GM12875 (cell line): Measurements from ENCODE around the gene COL13A1.

Experiments
- H3K4me3 ChIP-seq: one replicate; pipeline ENCODE4 v1.5.1; 2011; ENCODE audit warnings: low read depth, low read length, control low read depth
- CTCF ChIP-seq: IDR thresholded peaks from 2 replicates; pipeline ENCODE4 v1.5.1; 2011; ENCODE audit warnings: low read depth, mild to moderate bottlenecking, control low read depth, inconsistent platforms, low read length, moderate library complexity, borderline replicate concordance; ENCODE audit not compliant: insufficient read depth

COL13A1 gene

GRCh38 chr10:69890065-69890847 lies 88.5 kb downstream of the COL13A1 start:
- no peak overlapping the region for H3K4me3 ChIP-seq
- no peak for TF ChIP-seq CTCF

GRCh38 chr10:69891057-69891617 lies 89.4 kb downstream of the COL13A1 start:
- H3K4me3 ChIP-seq = no peak overlapping the region
- no peak for TF ChIP-seq CTCF

GRCh38 chr10:69892406-69892805 lies 90.7 kb downstream of the COL13A1 start:
- H3K4me3 ChIP-seq = no peak overlapping the region
- TF ChIP-seq CTCF = no peak

- TF ChIP-seq CTCF = no peak
Measured at GRCh38 chr10:69892816-69893215, 91.1 kb downstream of the COL13A1 start.

GRCh38 chr10:69893271-69893900 lies 91.7 kb downstream of the COL13A1 start:
- no peak overlapping the region for H3K4me3 ChIP-seq
- no peak for TF ChIP-seq CTCF

More at GRCh38 chr10:69892816-69893215, 91.1 kb downstream of the COL13A1 start:
- H3K4me3 ChIP-seq = no peak overlapping the region

- no peak overlapping the region for H3K4me3 ChIP-seq
- no peak for TF ChIP-seq CTCF
Measured at GRCh38 chr10:69894156-69894555, 92.5 kb downstream of the COL13A1 start.

- no peak overlapping the region for H3K4me3 ChIP-seq
- TF ChIP-seq CTCF = no peak
Measured at GRCh38 chr10:69895759-69896158, 94.1 kb downstream of the COL13A1 start.
